ENCODE data around the gene PSD2.

The PSD2 gene

DNA sequence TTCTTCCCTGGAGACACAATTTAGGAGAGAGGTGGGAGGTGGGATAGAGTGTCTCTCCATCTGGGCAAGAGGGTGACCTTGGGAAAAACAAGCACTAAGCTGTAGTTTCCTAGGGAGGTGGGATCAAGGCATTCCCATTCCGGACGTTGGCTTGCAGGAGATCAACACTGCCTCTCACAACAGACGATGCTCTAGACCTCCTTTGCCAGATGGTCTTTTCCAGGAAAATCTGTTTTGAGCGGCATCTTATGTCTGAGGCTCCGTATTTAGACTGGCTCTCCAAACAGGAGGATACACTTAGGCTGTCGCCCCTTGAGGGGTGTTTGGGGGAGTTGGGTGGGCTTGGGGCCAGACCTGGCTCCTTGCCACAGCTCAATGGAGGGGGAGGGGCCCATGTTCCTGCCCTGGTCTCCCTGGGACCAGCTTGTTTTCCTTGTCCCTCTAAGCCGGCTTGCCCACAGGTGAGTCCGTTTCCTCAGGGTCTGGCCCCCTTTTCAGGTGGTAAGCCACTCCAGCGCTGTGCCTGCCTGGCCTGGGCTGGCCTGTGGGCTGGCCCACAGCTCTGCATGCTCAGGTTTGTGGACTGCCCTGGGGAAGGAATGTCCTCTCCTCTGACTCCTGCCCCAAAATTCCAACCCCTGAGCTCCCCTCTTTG is 2.4 kb downstream of the PSD2 start:
- H3K27me3 Mint-ChIP-seq (ENCODE audit: low read depth, poor library complexity), result peaks cover 96% of the 10 kb centered on the region
- no peak overlapping the region for H3K4me3 Mint-ChIP-seq
- TF ChIP-seq, protein P1, sequence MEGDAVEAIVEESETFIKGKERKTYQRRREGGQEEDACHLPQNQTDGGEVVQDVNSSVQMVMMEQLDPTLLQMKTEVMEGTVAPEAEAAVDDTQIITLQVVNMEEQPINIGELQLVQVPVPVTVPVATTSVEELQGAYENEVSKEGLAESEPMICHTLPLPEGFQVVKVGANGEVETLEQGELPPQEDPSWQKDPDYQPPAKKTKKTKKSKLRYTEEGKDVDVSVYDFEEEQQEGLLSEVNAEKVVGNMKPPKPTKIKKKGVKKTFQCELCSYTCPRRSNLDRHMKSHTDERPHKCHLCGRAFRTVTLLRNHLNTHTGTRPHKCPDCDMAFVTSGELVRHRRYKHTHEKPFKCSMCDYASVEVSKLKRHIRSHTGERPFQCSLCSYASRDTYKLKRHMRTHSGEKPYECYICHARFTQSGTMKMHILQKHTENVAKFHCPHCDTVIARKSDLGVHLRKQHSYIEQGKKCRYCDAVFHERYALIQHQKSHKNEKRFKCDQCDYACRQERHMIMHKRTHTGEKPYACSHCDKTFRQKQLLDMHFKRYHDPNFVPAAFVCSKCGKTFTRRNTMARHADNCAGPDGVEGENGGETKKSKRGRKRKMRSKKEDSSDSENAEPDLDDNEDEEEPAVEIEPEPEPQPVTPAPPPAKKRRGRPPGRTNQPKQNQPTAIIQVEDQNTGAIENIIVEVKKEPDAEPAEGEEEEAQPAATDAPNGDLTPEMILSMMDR (IDR thresholded peaks at IDR 0.05), result no peak

DNA sequence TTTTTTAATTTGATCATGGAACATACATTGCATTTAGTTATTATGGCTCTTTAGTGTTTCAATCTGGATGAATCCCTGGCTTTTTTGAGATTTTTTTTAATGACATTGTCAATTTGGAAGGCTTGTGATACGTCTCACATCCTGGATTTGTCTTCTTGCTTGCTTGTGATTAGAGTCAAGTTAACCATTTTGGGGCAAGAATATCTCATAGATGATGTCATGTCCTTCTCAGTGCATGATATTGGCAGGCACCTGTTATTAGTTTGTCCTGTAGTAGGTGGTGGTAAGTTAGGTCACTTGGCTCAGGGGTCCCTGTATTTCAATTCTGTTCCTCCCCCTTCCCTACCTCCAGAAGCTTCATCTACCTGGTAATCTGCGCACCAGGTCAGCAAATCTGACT is 3.3 kb downstream of the PSD2 start:
- no peaks in the 10 kb centered on the region for H3K4me1 Mint-ChIP-seq
- no peaks in the 10 kb centered on the region for H3K9me3 Mint-ChIP-seq
- H3K4me3 Mint-ChIP-seq, result no peak overlapping the region
- no peaks in the 10 kb centered on the region for H3K36me3 Mint-ChIP-seq (ENCODE audit: low read depth)
- peaks cover 96% of the 10 kb centered on the region for H3K27me3 Mint-ChIP-seq (ENCODE audit: low read depth, poor library complexity)
- H3K27ac Mint-ChIP-seq, result no peak overlapping the region
- TF ChIP-seq, protein P1 (IDR thresholded peaks at IDR 0.05), result no peak
- DNase-seq, result no peak

More for the DNA sequence above, 2.4 kb downstream of the PSD2 start:
- Mint-ChIP-seq H3K36me3 (ENCODE audit: low read depth) (no peaks in the 10 kb centered on the region), H3K27ac (no peak overlapping the region), H3K9me3 (no peaks in the 10 kb centered on the region), H3K4me1 (no peaks in the 10 kb centered on the region)
- DNase-seq, result no peak

DNA sequence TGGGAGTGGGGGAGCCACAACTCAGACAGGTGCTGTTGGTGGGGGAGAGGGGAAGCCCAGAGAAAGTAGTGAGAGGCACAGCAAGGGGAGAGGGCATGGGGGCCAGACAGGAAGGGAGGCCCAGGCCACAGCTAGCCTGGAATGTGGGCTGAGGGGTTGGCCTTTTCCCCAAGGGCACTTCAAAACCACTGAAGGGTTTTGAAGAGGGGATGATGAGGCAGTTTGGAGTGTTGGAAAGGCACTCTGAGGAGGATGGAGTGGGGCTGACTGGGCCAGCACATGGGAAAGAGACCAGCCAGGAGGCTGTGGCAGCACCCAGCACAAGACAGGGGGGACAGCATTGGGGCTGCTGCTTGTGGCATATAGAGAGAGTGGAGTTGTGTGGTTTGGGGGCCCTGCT is 3.8 kb downstream of the PSD2 start:
- H3K9me3 Mint-ChIP-seq, result no peaks in the 10 kb centered on the region
- H3K4me1 Mint-ChIP-seq, result no peaks in the 10 kb centered on the region
- no peak overlapping the region for H3K27ac Mint-ChIP-seq
- TF ChIP-seq, protein P1 (IDR thresholded peaks at IDR 0.05), result no peak
- H3K4me3 Mint-ChIP-seq, result no peak overlapping the region
- H3K27me3 Mint-ChIP-seq (ENCODE audit: low read depth, poor library complexity), result peaks cover 95% of the 10 kb centered on the region
- no peaks in the 10 kb centered on the region for H3K36me3 Mint-ChIP-seq (ENCODE audit: low read depth)
- no peak for DNase-seq

DNA sequence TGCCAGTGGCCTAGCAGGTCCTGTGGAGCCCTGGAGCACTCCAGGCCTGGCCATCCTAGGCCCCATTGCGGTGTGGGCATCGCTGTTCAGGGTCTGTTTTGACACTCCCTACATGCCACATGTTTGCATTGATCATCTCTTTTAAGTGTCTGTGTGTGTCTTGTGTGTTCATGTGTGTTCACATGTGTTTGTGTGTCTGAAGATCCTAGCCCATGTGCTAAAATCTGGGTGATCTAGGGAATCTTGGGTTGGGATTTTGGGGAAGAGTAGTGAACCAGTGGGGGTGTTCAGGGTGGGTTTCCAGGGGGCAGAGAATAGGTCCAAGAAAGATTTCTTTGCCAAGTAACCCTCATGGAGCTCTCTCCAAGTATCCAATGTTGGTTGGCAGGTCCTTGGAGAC is 8.4 kb downstream of the PSD2 start:
- Mint-ChIP-seq H3K4me1 (no peaks in the 10 kb centered on the region), H3K4me3 (no peak overlapping the region), H3K9me3 (no peaks in the 10 kb centered on the region), H3K27me3 (ENCODE audit: low read depth, poor library complexity) (peaks cover 74% of the 10 kb centered on the region), H3K36me3 (ENCODE audit: low read depth) (no peaks in the 10 kb centered on the region), H3K27ac (no peak overlapping the region)
- no peak for DNase-seq
- TF ChIP-seq, protein P1 (IDR thresholded peaks at IDR 0.05), result no peak

DNA sequence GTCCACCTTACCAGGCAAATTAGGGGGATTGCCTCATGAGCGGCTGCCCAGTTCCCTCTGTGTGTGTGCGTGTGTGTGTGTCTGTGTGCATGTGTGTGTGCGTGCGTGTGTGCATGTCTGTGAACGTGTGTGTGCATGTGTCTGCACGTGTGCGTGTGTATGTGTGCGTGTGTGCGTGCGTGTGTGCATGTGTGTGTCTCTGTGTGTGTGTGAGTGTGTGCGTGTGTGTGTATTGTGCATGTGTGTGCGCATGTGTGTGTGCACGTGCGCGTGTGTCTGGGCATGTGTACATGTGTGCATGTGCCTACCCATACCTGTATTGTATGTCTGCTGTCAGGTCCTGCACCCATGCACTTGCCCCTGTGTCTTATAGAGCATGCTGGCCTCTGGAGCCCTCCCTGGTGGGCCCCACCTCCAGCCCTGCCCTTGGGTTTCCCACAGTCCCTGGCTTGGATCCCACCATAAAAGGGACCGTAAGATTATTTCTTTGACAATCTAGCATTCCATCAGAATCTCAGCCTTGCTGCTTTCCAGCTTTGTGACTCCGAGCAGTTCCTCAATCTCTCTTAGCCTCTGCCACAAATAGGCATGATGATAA is 9.3 kb downstream of the PSD2 start:
- Mint-ChIP-seq H3K4me3 (no peak overlapping the region), H3K9me3 (no peaks in the 10 kb centered on the region), H3K27me3 (ENCODE audit: low read depth, poor library complexity) (peaks cover 65% of the 10 kb centered on the region), H3K27ac (no peak overlapping the region), H3K36me3 (ENCODE audit: low read depth) (no peaks in the 10 kb centered on the region), H3K4me1 (no peaks in the 10 kb centered on the region)
- TF ChIP-seq, protein P1 (IDR thresholded peaks at IDR 0.05), result no peak
- no peak for DNase-seq

DNA sequence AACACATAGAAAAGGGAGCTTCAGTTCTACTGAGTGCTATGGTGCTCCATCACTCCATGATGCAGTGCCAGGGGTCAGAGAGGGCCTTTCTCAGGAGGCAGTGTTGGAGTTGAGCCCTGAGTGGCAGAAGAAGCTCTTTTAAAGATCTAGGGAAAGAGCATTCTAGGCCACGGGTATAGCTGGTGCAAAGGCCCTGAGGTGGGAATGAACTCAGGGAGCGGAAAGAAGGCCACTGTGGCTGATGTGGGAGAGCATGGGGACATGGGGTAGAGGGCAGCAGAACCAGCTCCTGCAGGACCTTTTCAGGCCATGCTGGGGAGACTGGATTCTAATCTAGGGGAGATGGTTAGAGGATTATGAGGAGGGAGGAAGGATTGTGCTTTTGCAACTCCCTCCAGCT is 9.9 kb downstream of the PSD2 start:
- Mint-ChIP-seq H3K27ac (no peak overlapping the region), H3K9me3 (no peaks in the 10 kb centered on the region), H3K4me1 (no peaks in the 10 kb centered on the region), H3K4me3 (no peak overlapping the region), H3K36me3 (ENCODE audit: low read depth) (no peaks in the 10 kb centered on the region), H3K27me3 (ENCODE audit: low read depth, poor library complexity) (peaks cover 64% of the 10 kb centered on the region)
- no peak for DNase-seq
- TF ChIP-seq, protein P1 (IDR thresholded peaks at IDR 0.05), result no peak

Data from nephron progenitor cell (in vitro differentiated cells).